ENCODE measurements around the gene KCTD4. TPM values are rescaled to one million over a fixed set of nuclear protein-coding genes. Genes with fewer than 3 reads are reported as not detected.
A peak's percentile ranks its signal among the peaks of the same experiment; 100 is the strongest.

The KCTD4 gene
- polyA plus RNA-seq, 1 donor from 2014 or later: 1.2 TPM

- Histone ChIP-seq H3K4me2 (ENCODE audit: low read length) (no peak overlapping the region), H3K9me2 (ENCODE audit: insufficient read depth, low read length) (no peaks in the 10 kb centered on the region), H3F3A (ENCODE audit: insufficient read depth, low read length, poor library complexity, severe bottlenecking) (no peaks in the 10 kb centered on the region), H3K27ac (ENCODE audit: low read length) (no peak overlapping the region), H3K36me3 (ENCODE audit: insufficient read depth, low read length) (no peaks in the 10 kb centered on the region), H3K4me3 (ENCODE audit: low read length) (no peak overlapping the region), H3K9ac (ENCODE audit: low read length) (no peak overlapping the region), H3K9me3 (ENCODE audit: low read length) (no peaks in the 10 kb centered on the region), H4K20me1 (ENCODE audit: insufficient read depth) (no peaks in the 10 kb centered on the region), H3K79me2 (replicated peaks; ENCODE audit: insufficient read depth, low read length) (no peaks in the 10 kb centered on the region), H2AFZ (ENCODE audit: low read depth, low read length) (no peak overlapping the region), H3K27me3 (ENCODE audit: insufficient read depth, low read depth, low read length) (no peaks in the 10 kb centered on the region)
- TF ChIP-seq POLR2AphosphoS5 (IDR thresholded peaks at IDR 0.05) (no peak), MXI1 (conservative IDR thresholded peaks at IDR 0.05; ENCODE audit: poor library complexity, severe bottlenecking) (no peak), RAD21 (conservative IDR thresholded peaks at IDR 0.05) (no peak), TAF1 (IDR thresholded peaks at IDR 0.05; ENCODE audit: low read depth) (no peak), REST (IDR thresholded peaks at IDR 0.05; ENCODE audit: borderline replicate concordance) (no peak), SMC3 (conservative IDR thresholded peaks at IDR 0.05; ENCODE audit: poor library complexity) (no peak), EZH2 (IDR thresholded peaks at IDR 0.05; ENCODE audit: borderline replicate concordance, insufficient read depth, low read length, poor library complexity, severe bottlenecking) (no peak), EP300 (conservative IDR thresholded peaks at IDR 0.05; ENCODE audit: poor library complexity, severe bottlenecking) (no peak), CTCF (IDR thresholded peaks at IDR 0.05; ENCODE audit: poor library complexity, severe bottlenecking) (no peak)
Measured at GRCh38 chr13:45195421-45195820, 5.4 kb downstream of the KCTD4 start.

GRCh38 chr13:45194081-45194939, 6.5 kb downstream of the KCTD4 start:
- H3K9ac ChIP-seq (ENCODE audit: low read length): no peak overlapping the region
- no peak overlapping the region for H3K27ac ChIP-seq (ENCODE audit: low read length)
- H3K4me3 ChIP-seq (ENCODE audit: low read length): peak overlapping the region; percentile 45

More at GRCh38 chr13:45194081-45194939, 6.5 kb downstream of the KCTD4 start:
- Histone ChIP-seq H2AFZ (ENCODE audit: low read depth, low read length) (no peak overlapping the region), H3K4me2 (ENCODE audit: low read length) (no peak overlapping the region), H3K79me2 (replicated peaks; ENCODE audit: insufficient read depth, low read length) (no peaks in the 10 kb centered on the region), H3K36me3 (ENCODE audit: insufficient read depth, low read length) (no peaks in the 10 kb centered on the region), H3K9me2 (ENCODE audit: insufficient read depth, low read length) (no peaks in the 10 kb centered on the region), H3K27me3 (ENCODE audit: insufficient read depth, low read depth, low read length) (no peaks in the 10 kb centered on the region), H3F3A (ENCODE audit: insufficient read depth, low read length, poor library complexity, severe bottlenecking) (no peaks in the 10 kb centered on the region), H3K9me3 (ENCODE audit: low read length) (no peaks in the 10 kb centered on the region), H4K20me1 (ENCODE audit: insufficient read depth) (no peaks in the 10 kb centered on the region)
- TF ChIP-seq REST (IDR thresholded peaks at IDR 0.05; ENCODE audit: borderline replicate concordance): no peak
- TF ChIP-seq SMC3 (conservative IDR thresholded peaks at IDR 0.05; ENCODE audit: poor library complexity): peak; percentile 75
- TF ChIP-seq MXI1 (conservative IDR thresholded peaks at IDR 0.05; ENCODE audit: poor library complexity, severe bottlenecking): no peak
- TF ChIP-seq EZH2 (IDR thresholded peaks at IDR 0.05; ENCODE audit: borderline replicate concordance, insufficient read depth, low read length, poor library complexity, severe bottlenecking): no peak
- peak; percentile 77 for TF ChIP-seq CTCF (IDR thresholded peaks at IDR 0.05; ENCODE audit: poor library complexity, severe bottlenecking)
- no peak for TF ChIP-seq TAF1 (IDR thresholded peaks at IDR 0.05; ENCODE audit: low read depth)
- peak; percentile 26 for TF ChIP-seq POLR2AphosphoS5 (IDR thresholded peaks at IDR 0.05)
- peak; percentile 77 for TF ChIP-seq RAD21 (conservative IDR thresholded peaks at IDR 0.05)
- TF ChIP-seq EP300 (conservative IDR thresholded peaks at IDR 0.05; ENCODE audit: poor library complexity, severe bottlenecking): no peak
